ENCODE results near the gene HAPSTR1. TPM values are rescaled to one million over a fixed set of nuclear protein-coding genes. Genes with fewer than 3 reads are reported as not detected.

The HAPSTR1 gene
- total and polyA plus RNA-seq, 2 of the 8 experiments (the other 6 are each of a cell fraction or from before 2014, with no cell fraction given) = 11.9 to 66.1 TPM

GRCh38 chr16:9139965-9140364, 48.5 kb downstream of the HAPSTR1 start (continued):
- no peak for TF ChIP-seq GTF2F1 (IDR thresholded peaks at IDR 0.05; ENCODE audit: borderline replicate concordance, low read depth, low read length)
- no peak for TF ChIP-seq POU5F1 (IDR thresholded peaks at IDR 0.05; ENCODE audit: low read depth, low read length)
- TF ChIP-seq BACH1 (IDR thresholded peaks at IDR 0.05; ENCODE audit: low read length) = no peak
- TF ChIP-seq EGR1 (IDR thresholded peaks at IDR 0.05; ENCODE audit: borderline replicate concordance, low read depth, low read length) = no peak
- TF ChIP-seq TBP (IDR thresholded peaks at IDR 0.05; ENCODE audit: low read depth, low read length) = no peak
- peak; percentile 79; the same call in 1 of the 2 replicates for TF ChIP-seq KDM1A (IDR thresholded peaks at IDR 0.05; ENCODE audit: borderline replicate concordance, low read length)
- no peak for TF ChIP-seq ATF2 (IDR thresholded peaks at IDR 0.05; ENCODE audit: low read length)
- peak; percentile 42; the same call in 1 of the 2 replicates for TF ChIP-seq TEAD4 (IDR thresholded peaks at IDR 0.05; ENCODE audit: low read depth, low read length)
- TF ChIP-seq EP300 (IDR thresholded peaks at IDR 0.05; ENCODE audit: borderline replicate concordance in 1 of 2, low read depth in 2 of 2, low read length in 2 of 2) = no peak
- peak; percentile 91 for TF ChIP-seq YY1 (IDR thresholded peaks at IDR 0.05; ENCODE audit: low read depth, low read length)
- TF ChIP-seq CREB1 (IDR thresholded peaks at IDR 0.05) = peak; percentile 19; the same call in 1 of the 2 replicates
- no peak for TF ChIP-seq MAFK (IDR thresholded peaks at IDR 0.05; ENCODE audit: low read depth, low read length)
- TF ChIP-seq CBX8 (IDR thresholded peaks at IDR 0.05; ENCODE audit: borderline replicate concordance, low read depth, low read length) = no peak
- TF ChIP-seq KDM5A (IDR thresholded peaks at IDR 0.05; ENCODE audit: low read length) = no peak
- TF ChIP-seq, protein P1, sequence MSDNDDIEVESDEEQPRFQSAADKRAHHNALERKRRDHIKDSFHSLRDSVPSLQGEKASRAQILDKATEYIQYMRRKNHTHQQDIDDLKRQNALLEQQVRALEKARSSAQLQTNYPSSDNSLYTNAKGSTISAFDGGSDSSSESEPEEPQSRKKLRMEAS (IDR thresholded peaks at IDR 0.05) = peak; percentile 50; the same call in 1 of the 2 replicates
- TF ChIP-seq CTBP2 (IDR thresholded peaks at IDR 0.05; ENCODE audit: borderline replicate concordance, insufficient read depth, insufficient read length, low read length) = no peak
- no peak for TF ChIP-seq NRF1 (IDR thresholded peaks at IDR 0.05; ENCODE audit: low read depth, low read length)
- no peak for TF ChIP-seq SP4 (IDR thresholded peaks at IDR 0.05; ENCODE audit: low read length)
- no peak for TF ChIP-seq EZH2 (IDR thresholded peaks at IDR 0.05; ENCODE audit: low read depth, low read length, severe bottlenecking)
- TF ChIP-seq SIN3A (conservative IDR thresholded peaks at IDR 0.05 in 1 of 2, IDR thresholded peaks at IDR 0.05 in 1 of 2; ENCODE audit: low read depth in 1 of 2, low read length in 2 of 2) = no peak
- TF ChIP-seq RAD21 (IDR thresholded peaks at IDR 0.05 in 1 of 2, conservative IDR thresholded peaks at IDR 0.05 in 1 of 2; ENCODE audit: low read depth in 2 of 2, low read length in 2 of 2) = no peak
- TF ChIP-seq BCL11A (IDR thresholded peaks at IDR 0.05; ENCODE audit: low read depth in 2 of 2, low read length in 2 of 2) = no peak
- TF ChIP-seq CBX5 (IDR thresholded peaks at IDR 0.05; ENCODE audit: low read depth, low read length) = no peak
- no peak for TF ChIP-seq FOSL1 (IDR thresholded peaks at IDR 0.05; ENCODE audit: insufficient read depth, low read depth, low read length)

Data from H1 (cell line).